MCF 10A (cell line): Measurements from ENCODE around the gene CENPB. TPM values are rescaled to one million over a fixed set of nuclear protein-coding genes. Genes with fewer than 3 reads are reported as not detected.
A peak's percentile ranks its signal among the peaks of the same experiment; 100 is the strongest.

Experiments
- BruUV-seq: library from RNA; stranded (reverse); fragments of 400-500 nt; replicated peaks from 2 replicates; lab custom pipeline; 2021; lab: Mats Ljungman, UMichigan
- CTCF ChIA-PET: fragments of 300-600 bp; sonication (Branson Sonifier 250); formaldehyde crosslinking; extraction: SDS; loops from one replicate; lab custom pipeline; 2021; ENCODE audit warnings: antibody characterized with exemption, inconsistent platforms; lab: Yijun Ruan, JAX
- POLR2A ChIA-PET: fragments of 300-600, 350-650 bp; sonication (Branson Sonifier 250); formaldehyde crosslinking; extraction: SDS; loops from one replicate; lab custom pipeline; 2020; ENCODE audit warnings: antibody characterized with exemption, inconsistent platforms; lab: Yijun Ruan, JAX
- DNase-seq: peaks from one replicate; pipeline ENCODE4 v3.0.0-alpha.2; 2018; ENCODE audit not compliant: unreplicated experiment
- H3K27ac Mint-ChIP-seq: one replicate; pipeline ENCODE4 v1.8.0; 2022; ENCODE audit warnings: mild to moderate bottlenecking, low read depth, mixed read lengths; ENCODE audit not compliant: unreplicated experiment
- H3K27me3 Mint-ChIP-seq: one replicate; pipeline ENCODE4 v1.8.0; 2022; ENCODE audit warnings: mixed read lengths; ENCODE audit not compliant: insufficient read depth, unreplicated experiment
- H3K36me3 Mint-ChIP-seq: one replicate; pipeline ENCODE4 v1.8.0; 2022; ENCODE audit warnings: mild to moderate bottlenecking, moderate library complexity, mixed read lengths; ENCODE audit not compliant: insufficient read depth, unreplicated experiment
- H3K4me1 Mint-ChIP-seq: one replicate; pipeline ENCODE4 v1.8.0; 2022; ENCODE audit warnings: mixed read lengths; ENCODE audit not compliant: insufficient read depth, unreplicated experiment
- H3K4me3 Mint-ChIP-seq: one replicate; pipeline ENCODE4 v1.8.0; 2022; ENCODE audit warnings: mild to moderate bottlenecking, moderate library complexity, mixed read lengths; ENCODE audit not compliant: unreplicated experiment
- H3K9me3 Mint-ChIP-seq: one replicate; pipeline ENCODE4 v1.8.0; 2022; ENCODE audit warnings: mixed read lengths; ENCODE audit not compliant: unreplicated experiment
- intact Hi-C: fragments of 100-400 bp; cut with micrococcal nuclease; formaldehyde crosslinking; loops from 2 replicates; pipeline ENCODE4 v1.14.1; 2022
- total RNA-seq: library from RNA; stranded (reverse); gene quantifications from 2 replicates; pipeline ENCODE4 v1.2.3, GENCODE V29; 2022
- TF ChIP-seq, protein P1 (sequence below): fragments of 200-600 bp; IDR thresholded peaks from one replicate; pipeline ENCODE4 v1.8.0; 2022; ENCODE audit warnings: antibody characterized with exemption, mild to moderate bottlenecking; ENCODE audit not compliant: unreplicated experiment

Gene CENPB
- total RNA-seq, 1 experiment from 2014 or later, result 54.8 TPM

DNA sequence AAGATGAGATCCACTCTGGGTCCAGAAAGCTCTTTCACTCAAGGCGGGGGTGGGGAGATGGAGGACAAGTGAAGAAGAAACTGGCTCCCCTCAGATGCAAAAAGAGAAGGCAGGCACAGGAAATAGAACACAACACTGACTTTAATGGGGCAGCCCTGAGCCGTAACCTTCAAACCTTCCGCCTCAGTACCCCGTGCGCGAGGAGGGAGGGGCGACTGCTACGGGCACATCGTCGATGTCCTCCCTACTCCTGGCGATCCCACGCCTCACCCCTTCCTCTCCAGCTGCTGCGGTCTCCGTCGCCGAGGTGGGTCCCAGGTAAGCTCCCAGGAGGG, 9.2 kb downstream of the CENPB start:
- intact Hi-C loops, result no loop called here
- ChIA-PET POLR2A (interaction anchor here (2.0 kb wide), 1 partner anchor 9 kb away, joined by 9 read pairs; the partner anchor contains the start of gene ADISSP), CTCF (interaction anchor here (0.6 kb wide), 1 partner anchor 110 kb away, joined by 3 read pairs; no protein-coding TSS in a partner anchor)
- TF ChIP-seq, protein P1, sequence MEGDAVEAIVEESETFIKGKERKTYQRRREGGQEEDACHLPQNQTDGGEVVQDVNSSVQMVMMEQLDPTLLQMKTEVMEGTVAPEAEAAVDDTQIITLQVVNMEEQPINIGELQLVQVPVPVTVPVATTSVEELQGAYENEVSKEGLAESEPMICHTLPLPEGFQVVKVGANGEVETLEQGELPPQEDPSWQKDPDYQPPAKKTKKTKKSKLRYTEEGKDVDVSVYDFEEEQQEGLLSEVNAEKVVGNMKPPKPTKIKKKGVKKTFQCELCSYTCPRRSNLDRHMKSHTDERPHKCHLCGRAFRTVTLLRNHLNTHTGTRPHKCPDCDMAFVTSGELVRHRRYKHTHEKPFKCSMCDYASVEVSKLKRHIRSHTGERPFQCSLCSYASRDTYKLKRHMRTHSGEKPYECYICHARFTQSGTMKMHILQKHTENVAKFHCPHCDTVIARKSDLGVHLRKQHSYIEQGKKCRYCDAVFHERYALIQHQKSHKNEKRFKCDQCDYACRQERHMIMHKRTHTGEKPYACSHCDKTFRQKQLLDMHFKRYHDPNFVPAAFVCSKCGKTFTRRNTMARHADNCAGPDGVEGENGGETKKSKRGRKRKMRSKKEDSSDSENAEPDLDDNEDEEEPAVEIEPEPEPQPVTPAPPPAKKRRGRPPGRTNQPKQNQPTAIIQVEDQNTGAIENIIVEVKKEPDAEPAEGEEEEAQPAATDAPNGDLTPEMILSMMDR, result no peak
- Mint-ChIP-seq H3K4me3 (no peak overlapping the region), H3K4me1 (peaks cover 15% of the 10 kb centered on the region), H3K36me3 (no peaks in the 10 kb centered on the region), H3K27me3 (no peaks in the 10 kb centered on the region), H3K9me3 (no peaks in the 10 kb centered on the region), H3K27ac (no peak overlapping the region)
- BruUV-seq, result no TSS peak
- DNase-seq, result no peak

DNA sequence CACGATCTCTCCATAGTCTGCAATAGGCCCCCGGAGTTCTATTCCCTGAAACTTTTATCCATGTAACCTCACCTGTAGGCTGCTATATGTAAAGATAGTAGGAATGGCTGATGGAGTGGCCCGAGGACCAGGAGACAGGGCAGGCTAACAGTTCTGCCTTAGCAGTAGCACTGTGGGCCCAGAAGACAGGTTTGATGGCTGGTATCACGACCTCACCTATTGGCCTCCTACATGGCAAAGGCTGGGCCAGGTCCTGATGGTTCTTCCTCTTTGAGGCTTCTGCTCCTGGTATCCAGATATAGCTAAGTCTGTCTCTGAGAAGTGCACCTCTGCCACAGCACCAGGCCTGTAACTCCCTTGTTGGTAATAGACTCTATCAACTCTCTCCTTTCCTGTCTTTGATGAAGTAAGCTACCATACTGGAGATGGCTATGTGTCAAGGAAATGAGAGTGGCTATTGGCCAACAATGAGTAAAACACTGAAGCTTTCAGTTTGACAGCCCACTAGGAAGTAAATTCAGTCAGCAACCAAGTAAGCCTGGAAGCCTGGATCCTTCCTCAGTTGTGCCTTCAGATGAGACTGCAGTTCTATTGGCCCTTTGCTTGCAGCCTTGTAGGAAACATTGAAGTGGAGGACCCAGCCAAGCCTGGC, 11.0 kb downstream of the CENPB start:
- Mint-ChIP-seq H3K4me1 (peaks cover 4% of the 10 kb centered on the region), H3K27ac (no peak overlapping the region), H3K9me3 (no peaks in the 10 kb centered on the region), H3K4me3 (no peak overlapping the region), H3K36me3 (no peaks in the 10 kb centered on the region), H3K27me3 (no peaks in the 10 kb centered on the region)
- TF ChIP-seq, protein P1, result no peak
- intact Hi-C loops, result no loop called here
- CTCF ChIA-PET, result interaction anchor here (0.5 to 1.4 kb wide), 5 partner anchors 12 to 562 kb away, joined by 3 to 4 read pairs (median 3); partner anchors contain the start of gene AP5S1
- BruUV-seq, result no TSS peak
- no peak for DNase-seq
- POLR2A ChIA-PET, result interaction anchor here (1.3 kb wide), 1 partner anchor 12 kb away, joined by 3 read pairs; no protein-coding TSS in a partner anchor

DNA sequence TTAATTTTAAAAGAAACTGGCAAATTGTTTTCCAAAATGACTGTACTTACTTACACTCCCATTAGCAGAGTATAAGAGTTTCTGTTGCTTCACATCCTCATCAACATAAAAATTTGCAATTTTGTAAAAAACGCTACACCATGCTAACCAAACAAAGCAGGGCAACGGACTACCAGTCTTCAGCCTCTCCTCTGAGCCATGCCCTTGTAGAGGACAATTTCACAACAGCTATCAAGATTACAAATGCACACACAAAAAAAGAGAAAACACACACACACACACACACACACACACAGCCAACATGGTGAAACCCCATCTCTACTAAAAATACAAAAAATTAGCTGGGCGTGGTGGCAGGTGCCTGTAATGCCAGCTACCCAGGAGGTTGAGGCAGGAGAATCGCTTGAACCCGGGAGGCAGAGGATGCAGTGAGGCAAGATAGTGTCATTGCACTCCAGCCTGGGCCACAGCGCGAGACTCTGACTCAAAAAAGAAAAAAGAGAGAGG, 14.9 kb downstream of the CENPB start:
- no peaks in the 10 kb centered on the region for H3K36me3 Mint-ChIP-seq
- no peak overlapping the region for H3K4me3 Mint-ChIP-seq
- intact Hi-C loops, result no loop called here
- H3K9me3 Mint-ChIP-seq, result no peaks in the 10 kb centered on the region
- ChIA-PET POLR2A (interaction anchor here (1.2 kb wide), 1 partner anchor 10 kb away, joined by 4 read pairs; the partner anchor contains the start of gene SPEF1), CTCF (interaction anchor here (0.6 to 1.6 kb wide), 3 partner anchors 23 to 363 kb away, joined by 3 read pairs; partner anchors contain the start of gene AP5S1)
- no peaks in the 10 kb centered on the region for H3K27me3 Mint-ChIP-seq
- BruUV-seq, result no TSS peak
- H3K27ac Mint-ChIP-seq, result no peak overlapping the region
- TF ChIP-seq, protein P1, result no peak
- H3K4me1 Mint-ChIP-seq, result peaks cover 9% of the 10 kb centered on the region
- no peak for DNase-seq

DNA sequence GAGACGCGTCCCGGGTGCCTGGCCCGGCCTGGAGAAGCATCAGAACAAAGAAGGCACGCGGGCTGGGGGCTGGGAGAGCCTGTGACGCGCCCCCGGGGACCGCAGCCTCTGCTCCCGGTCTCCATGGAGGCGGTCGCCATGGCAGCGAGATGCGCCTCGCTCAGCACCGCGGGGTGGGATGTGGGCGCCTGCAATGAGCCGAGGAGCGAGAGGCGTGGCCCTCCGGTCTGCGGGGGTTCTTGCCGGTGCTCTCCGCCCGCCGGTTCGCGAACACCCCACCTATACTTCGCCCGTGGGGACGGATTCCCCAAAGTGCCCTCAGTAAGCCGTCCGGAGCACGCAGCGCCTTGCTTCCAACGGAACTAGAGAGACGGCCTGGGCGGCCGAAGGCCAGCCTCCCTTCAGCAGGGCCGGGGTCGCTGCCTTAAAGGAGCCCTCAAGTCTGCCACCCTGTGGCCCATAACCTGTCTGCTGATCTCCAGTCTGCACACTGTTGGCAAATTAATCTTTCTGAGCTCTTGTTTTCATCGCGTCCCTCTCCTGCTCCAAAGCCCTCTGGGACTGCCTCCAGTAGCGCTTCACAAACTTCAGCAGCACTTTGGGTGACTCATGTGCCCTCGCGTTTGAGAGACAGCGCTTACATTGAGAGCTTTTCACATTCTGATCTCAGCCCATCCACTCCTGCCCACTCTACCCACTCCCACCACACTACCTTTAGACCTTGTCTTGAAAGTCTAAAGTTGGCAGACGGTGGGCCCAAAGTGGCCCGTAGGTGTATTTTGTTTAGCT, 18.0 kb downstream of the CENPB start:
- TF ChIP-seq, protein P1, result peak; percentile 35
- Mint-ChIP-seq H3K27me3 (no peaks in the 10 kb centered on the region), H3K4me3 (peak overlapping the region; percentile 84), H3K36me3 (no peaks in the 10 kb centered on the region), H3K4me1 (peaks cover 18% of the 10 kb centered on the region), H3K9me3 (no peaks in the 10 kb centered on the region), H3K27ac (peak overlapping the region; percentile 91)
- ChIA-PET CTCF (interaction anchor here (0.6 to 6.7 kb wide), 24 partner anchors 9 to 652 kb away, joined by 3 to 65 read pairs (median 4); partner anchors contain the start of genes AP5S1, CENPB and SPEF1), POLR2A (interaction anchor here (0.6 to 3.9 kb wide), 38 partner anchors 9 to 1661 kb away, joined by 3 to 61 read pairs (median 6); partner anchors contain the start of genes AP5S1, CDC25B, CENPB and MAVS)
- BruUV-seq, result no TSS peak
- intact Hi-C loops, result loop anchor here (1.0 to 2.0 kb wide), 2 partner anchors 52 to 92 kb away; no protein-coding TSS in a partner anchor
- DNase-seq, result peak; percentile 79
